ENCODE data around the gene MAML2. TPM values are rescaled to one million over a fixed set of nuclear protein-coding genes. Genes with fewer than 3 reads are reported as not detected.

The MAML2 gene
- total and polyA plus RNA-seq, 9 of the 15 experiments (the other 6 are each of a cell fraction or from before 2014, with no cell fraction given), result 0.79 to 6.8 (median 4.8) TPM

GRCh38 chr11:96167203-96167758 lies 175.7 kb downstream of the MAML2 start:
- H3K36me3 ChIP-seq (ENCODE audit: control insufficient read depth, insufficient read depth, low read length), result no peaks in the 10 kb centered on the region
- H3K9ac ChIP-seq (ENCODE audit: insufficient read depth in 1 of 2, low read depth in 2 of 2, low read length in 2 of 2), result no peak overlapping the region
- no peak; the same call in 2 of the 3 replicates for ATAC-seq
- intact Hi-C loops (cut with micrococcal nuclease) (no loop called here), in situ Hi-C loops (cut with MboI) (no loop called here)
- no TSS peak for BruUV-seq (replicated peaks)
- no peaks in the 10 kb centered on the region for H3K9me1 ChIP-seq (ENCODE audit: control insufficient read depth, insufficient read depth, low read length)
- H3K27me3 ChIP-seq (ENCODE audit: control insufficient read depth in 2 of 2, insufficient read depth in 2 of 2, low read length in 2 of 2), result no peaks in the 10 kb centered on the region
- no peak overlapping the region for H3K4me2 ChIP-seq (ENCODE audit: insufficient read depth, low read length)
- H3K79me2 ChIP-seq (ENCODE audit: control insufficient read depth, insufficient read depth, low read length), result no peaks in the 10 kb centered on the region
- no peak overlapping the region for H3K4me3 ChIP-seq
- CTCF ChIA-PET (ENCODE audit: low intra/inter-chr PET ratio), result no interaction called here
- no peak for TF ChIP-seq CREB3 (tag; conservative IDR thresholded peaks at IDR 0.05; ENCODE audit: low read depth)
- TF ChIP-seq PREB (CRISPR knock-in tag; IDR thresholded peaks at IDR 0.05), result no peak
- TF ChIP-seq PRPF4 (IDR thresholded peaks at IDR 0.05; ENCODE audit: insufficient read depth, low read depth, low read length, poor library complexity, severe bottlenecking), result no peak
- no peak for TF ChIP-seq ID3 (CRISPR knock-in tag; IDR thresholded peaks at IDR 0.05)
- TF ChIP-seq ID3 (tag; IDR thresholded peaks at IDR 0.05), result no peak
- peak; percentile 50 for TF ChIP-seq ZNF24 (IDR thresholded peaks at IDR 0.05)
- TF ChIP-seq PHF20 (IDR thresholded peaks at IDR 0.05; ENCODE audit: partially characterized antibody), result no peak
- no peak for TF ChIP-seq TBP (optimal IDR thresholded peaks at IDR 0.05; ENCODE audit: low read depth, low read length)
- no peak for TF ChIP-seq ZBTB34 (CRISPR knock-in tag; IDR thresholded peaks at IDR 0.05)
- no peak for TF ChIP-seq HMG20B (CRISPR knock-in tag; IDR thresholded peaks at IDR 0.05)
- FAIRE-seq, result no peak
- H2AFZ ChIP-seq (ENCODE audit: low read depth, low read length), result no peak overlapping the region
- 34% methylated on average over 4 of the region's 4 CpGs for WGBS (ENCODE audit: insufficient coverage, low coverage, missing lambda C conversion rate)
- no peak for DNase-seq (ENCODE audit: extremely low read depth in 1 of 4, low spot score in 3 of 4)
- no peaks in the 10 kb centered on the region for H3K9me3 ChIP-seq (replicated peaks; ENCODE audit: control insufficient read depth, insufficient read depth, low read depth, low read length)
- no peak overlapping the region for H3K27ac ChIP-seq (ENCODE audit: extremely low read depth, low read depth, low read length)
- no peaks in the 10 kb centered on the region for H3K4me1 ChIP-seq (replicated peaks in 1 of 2; ENCODE audit: control insufficient read depth in 2 of 2, insufficient read depth in 2 of 2, low read length in 2 of 2)
- H4K20me1 ChIP-seq (replicated peaks; ENCODE audit: control insufficient read depth, insufficient read depth, low read length), result no peaks in the 10 kb centered on the region
- POLR2A ChIA-PET, result interaction anchor here (0.6 to 1.4 kb wide), 3 partner anchors 11 to 37 kb away, joined by 3 to 4 read pairs (median 4); no protein-coding TSS in a partner anchor

Measured in K562 (cell line).